NCI-H1417 treated with DMSO at 0.1 percent for 48 hours (cell line): Measurements from ENCODE around the gene ZNF841.
A peak's percentile ranks its signal among the peaks of the same experiment; 100 is the strongest.
"Not testable (repeated sequence)": the region's sequence is repeated elsewhere in the genome, so short reads cannot be mapped to it uniquely, and the experiment has no call there.

Experiments used
- DNase-seq: peaks from one replicate; lab custom pipeline; 2025; lab: John Stamatoyannopoulos, UW

ZNF841 gene

GRCh38 chr19:52095172-52096014 lies at the start of gene ZNF841:
ZNF841 (minus strand) TSS chr19:52095765; CDS start chr19:52084801, 10,964 bp downstream.
- peak; percentile 66 for DNase-seq

GRCh38 chr19:52142001-52142595 lies 46.5 kb upstream of the ZNF841 start:
- no peak for DNase-seq

- DNase-seq: no peak
These were observed 45.6 kb upstream of the ZNF841 start for GRCh38 chr19:52141203-52141602.

- DNase-seq: peak; percentile 53
These were observed 44.6 kb upstream of the ZNF841 start for GRCh38 chr19:52140032-52140710.

- DNase-seq: peak; percentile 26
These were observed 43.9 kb upstream of the ZNF841 start, which contains the start of gene ZNF616 for GRCh38 chr19:52139252-52140031. ZNF616 (minus strand) TSS chr19:52139938; CDS start chr19:52130512, 9,426 bp downstream.

GRCh38 chr19:52138983-52139251 lies 43.4 kb upstream of the ZNF841 start:
- DNase-seq: no peak

- no peak for DNase-seq
These were observed 42.9 kb upstream of the ZNF841 start for GRCh38 chr19:52138278-52138982.

- DNase-seq: no peak
These were observed 24.7 kb upstream of the ZNF841 start for GRCh38 chr19:52120286-52120685.

GRCh38 chr19:52115526-52116053 lies 20.0 kb upstream of the ZNF841 start:
- DNase-seq: no peak

- DNase-seq: no peak
These were observed 19.1 kb upstream of the ZNF841 start for GRCh38 chr19:52114691-52115090.

- DNase-seq: no peak
These were observed 17.1 kb upstream of the ZNF841 start for GRCh38 chr19:52112624-52113023.

- no peak for DNase-seq
These were observed 15.2 kb upstream of the ZNF841 start for GRCh38 chr19:52110780-52111179.

- no peak for DNase-seq
These were observed 7.2 kb upstream of the ZNF841 start for GRCh38 chr19:52102782-52103181.

- no peak for DNase-seq
These were observed 6.4 kb upstream of the ZNF841 start for GRCh38 chr19:52101866-52102562.

GRCh38 chr19:52099497-52100138 lies 4.1 kb upstream of the ZNF841 start:
- DNase-seq: no peak

- DNase-seq: not testable (repeated sequence)
These were observed 851 bp upstream of the ZNF841 start for GRCh38 chr19:52096416-52096815.

GRCh38 chr19:52094526-52095130 lies 937 bp downstream of the ZNF841 start:
- DNase-seq: no peak

- no peak for DNase-seq
These were observed 9.1 kb downstream of the ZNF841 start for GRCh38 chr19:52086481-52086880.

- no peak for DNase-seq
These were observed 25.1 kb downstream of the ZNF841 start for GRCh38 chr19:52070496-52070895.

- DNase-seq: no peak
These were observed 25.9 kb downstream of the ZNF841 start for GRCh38 chr19:52069653-52070052.
